Measurements from ENCODE around the gene LZTS2.

DNA sequence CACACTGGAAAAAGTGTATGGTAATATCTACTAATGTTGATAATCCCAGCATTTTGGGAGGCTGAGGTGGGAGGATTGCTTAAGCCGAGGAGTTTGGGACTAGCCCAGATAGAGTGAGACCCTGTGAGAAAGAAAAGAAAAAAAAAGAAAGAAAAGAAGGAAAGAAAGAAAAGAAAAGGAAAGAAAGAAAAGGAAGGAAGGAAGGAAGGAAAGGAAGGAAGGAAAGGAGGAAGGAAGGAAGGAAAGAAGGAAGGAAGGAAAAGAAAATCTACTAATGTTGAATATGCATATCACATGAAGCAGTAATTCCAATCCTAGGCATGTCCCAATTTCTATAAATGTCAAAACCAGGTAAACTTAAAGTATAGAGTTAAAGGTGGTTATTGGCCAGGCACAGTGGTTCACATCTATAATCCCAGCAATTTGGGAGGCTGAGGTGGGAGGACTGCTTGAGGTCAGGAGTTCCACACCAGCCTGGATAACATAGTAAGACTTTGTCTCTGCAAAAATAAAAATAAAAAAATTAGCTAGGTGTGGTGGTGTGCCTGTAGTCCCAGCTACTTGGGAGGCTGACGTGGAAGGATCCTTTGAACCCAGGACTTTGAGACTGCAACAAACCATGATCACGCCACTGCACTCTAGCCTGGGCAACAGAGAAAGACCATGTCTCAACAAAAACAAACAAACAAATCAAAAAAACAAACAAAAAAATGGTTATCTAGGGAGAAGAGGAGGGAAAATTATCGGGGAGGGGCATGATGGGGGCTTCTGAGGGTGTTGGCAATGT lies 57.0 kb downstream of the LZTS2 start:
- TF ChIP-seq CTCF (IDR thresholded peaks at IDR 0.05) (no peak), POLR2A (IDR thresholded peaks at IDR 0.05) (no peak)
